HepG2 (cell line): ENCODE results near the gene TNFRSF6B. TPM values are rescaled to one million over a fixed set of nuclear protein-coding genes. Genes with fewer than 3 reads are reported as not detected.

ENCODE experiments used
- CBX1 ChIP-seq: IDR thresholded peaks from one replicate; pipeline ENCODE4 v1.6.1; 2016; ENCODE audit warnings: antibody characterized with exemption, low read depth
- KDM5B ChIP-seq: sonication (generic); formaldehyde crosslinking; IDR thresholded peaks from 2 replicates; pipeline ENCODE4 v1.4.0; 2020; ENCODE audit warnings: missing genetic modification reagents, mild to moderate bottlenecking, borderline replicate concordance
- NR2C2 ChIP-seq: sonication (generic); formaldehyde crosslinking; IDR thresholded peaks from 2 replicates; pipeline ENCODE4 v1.4.0; 2020; ENCODE audit warnings: missing genetic modification reagents, mild to moderate bottlenecking, moderate library complexity, borderline replicate concordance
- ZBTB7B ChIP-seq: sonication (generic); formaldehyde crosslinking; IDR thresholded peaks from 2 replicates; pipeline ENCODE4 v1.4.0; 2020; ENCODE audit warnings: missing genetic modification reagents
- ZEB1 ChIP-seq: IDR thresholded peaks from 2 replicates; pipeline ENCODE4 v1.6.1; 2012; ENCODE audit warnings: mild to moderate bottlenecking, low read depth, inconsistent platforms; ENCODE audit not compliant: insufficient replicate concordance
- ZNF496 ChIP-seq: sonication (generic); formaldehyde crosslinking; IDR thresholded peaks from 2 replicates; pipeline ENCODE4 v1.8.1; 2023; ENCODE audit warnings: mild to moderate bottlenecking, moderate library complexity, missing genetic modification reagents; ENCODE audit not compliant: insufficient replicate concordance
- ZNF614 ChIP-seq: IDR thresholded peaks from 2 replicates; pipeline ENCODE4 v1.6.1; 2018; ENCODE audit warnings: missing biosample characterization, missing genetic modification reagents, inconsistent platforms, borderline replicate concordance
- polyA plus RNA-seq, 8 experiments: library from polyadenylated mRNA; depleted of rRNA in 3 of 8; stranded (reverse) in 7 of 8; unstranded in 1 of 8; fragments of >200 nt; fragmentation: Illumina TruSeq in 4 of 8; extraction: Trizol in 4 of 8; gene quantifications; 2 replicates each; pipeline versions ENCODE4 v1.2.1 to v1.2.3, GENCODE V29; 2011 to 2016; ENCODE audit warnings: low read depth in 4 of 8, missing spikeins in 1 of 8, mixed read lengths in 1 of 8; ENCODE audit not compliant: insufficient read depth in 1 of 8
- total RNA-seq, 5 experiments: library from RNA; depleted of rRNA; stranded (reverse); fragments of >200 nt; fragmentation: Illumina TruSeq; extraction: Trizol; gene quantifications; 2 replicates each; pipeline ENCODE4 v1.2.3, GENCODE V29; 2016; ENCODE audit warnings: low read depth in 1 of 5
- TF ChIP-seq, protein P1 (sequence below), 2 experiments: sonication (generic) in 1 of 2; formaldehyde crosslinking in 1 of 2; IDR thresholded peaks; 2 replicates each; pipeline versions ENCODE4 v1.4.0 to v1.6.1; 2018 to 2020; ENCODE audit warnings: missing genetic modification reagents in 2 of 2, borderline replicate concordance in 1 of 2, low read depth in 1 of 2, mild to moderate bottlenecking in 1 of 2, missing biosample characterization in 1 of 2
- TF ChIP-seq, protein P2 (sequence below): sonication (generic); formaldehyde crosslinking; IDR thresholded peaks from 2 replicates; pipeline ENCODE4 v1.5.0; 2020; ENCODE audit warnings: missing genetic modification reagents
- TF ChIP-seq, protein P3 (sequence below): sonication (generic); formaldehyde crosslinking; IDR thresholded peaks from 2 replicates; pipeline ENCODE4 v1.5.0; 2020; ENCODE audit warnings: missing genetic modification reagents

The TNFRSF6B gene
- total and polyA plus RNA-seq, 2 of the 13 experiments (the other 11 are each of a cell fraction or from before 2014, with no cell fraction given): 0.24 TPM; not detected in 1

DNA sequence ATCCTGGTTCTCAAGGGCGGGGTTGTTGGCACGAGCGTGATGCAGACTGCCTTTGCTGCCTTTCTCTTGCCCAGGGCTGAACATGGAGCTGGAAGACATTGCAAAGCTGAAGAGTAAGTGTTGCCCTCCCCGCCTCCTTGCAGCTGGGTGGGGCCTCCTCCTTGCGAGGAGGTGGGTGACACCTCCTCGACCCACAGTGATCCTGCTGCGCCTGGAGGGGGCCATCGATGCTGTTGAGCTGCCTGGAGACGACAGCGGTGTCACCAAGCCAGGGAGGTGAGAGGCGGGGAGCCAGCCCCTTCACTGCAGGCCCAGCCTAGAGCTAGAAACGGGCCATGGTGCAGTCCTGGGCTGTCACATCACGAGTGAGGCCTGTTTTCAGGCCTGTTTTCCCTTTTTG is 18.4 kb upstream of the TNFRSF6B start (continued):
- TF ChIP-seq, protein P1, sequence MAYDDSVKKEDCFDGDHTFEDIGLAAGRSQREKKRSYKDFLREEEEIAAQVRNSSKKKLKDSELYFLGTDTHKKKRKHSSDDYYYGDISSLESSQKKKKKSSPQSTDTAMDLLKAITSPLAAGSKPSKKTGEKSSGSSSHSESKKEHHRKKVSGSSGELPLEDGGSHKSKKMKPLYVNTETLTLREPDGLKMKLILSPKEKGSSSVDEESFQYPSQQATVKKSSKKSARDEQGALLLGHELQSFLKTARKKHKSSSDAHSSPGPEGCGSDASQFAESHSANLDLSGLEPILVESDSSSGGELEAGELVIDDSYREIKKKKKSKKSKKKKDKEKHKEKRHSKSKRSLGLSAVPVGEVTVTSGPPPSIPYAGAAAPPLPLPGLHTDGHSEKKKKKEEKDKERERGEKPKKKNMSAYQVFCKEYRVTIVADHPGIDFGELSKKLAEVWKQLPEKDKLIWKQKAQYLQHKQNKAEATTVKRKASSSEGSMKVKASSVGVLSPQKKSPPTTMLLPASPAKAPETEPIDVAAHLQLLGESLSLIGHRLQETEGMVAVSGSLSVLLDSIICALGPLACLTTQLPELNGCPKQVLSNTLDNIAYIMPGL (CRISPR knock-in tag; IDR thresholded peaks at IDR 0.05; ENCODE audit: borderline replicate concordance in 1 of 2, low read depth in 1 of 2): no peak
- TF ChIP-seq, protein P2, sequence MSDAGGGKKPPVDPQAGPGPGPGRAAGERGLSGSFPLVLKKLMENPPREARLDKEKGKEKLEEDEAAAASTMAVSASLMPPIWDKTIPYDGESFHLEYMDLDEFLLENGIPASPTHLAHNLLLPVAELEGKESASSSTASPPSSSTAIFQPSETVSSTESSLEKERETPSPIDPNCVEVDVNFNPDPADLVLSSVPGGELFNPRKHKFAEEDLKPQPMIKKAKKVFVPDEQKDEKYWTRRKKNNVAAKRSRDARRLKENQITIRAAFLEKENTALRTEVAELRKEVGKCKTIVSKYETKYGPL (CRISPR knock-in tag): no peak
- TF ChIP-seq, protein P3, sequence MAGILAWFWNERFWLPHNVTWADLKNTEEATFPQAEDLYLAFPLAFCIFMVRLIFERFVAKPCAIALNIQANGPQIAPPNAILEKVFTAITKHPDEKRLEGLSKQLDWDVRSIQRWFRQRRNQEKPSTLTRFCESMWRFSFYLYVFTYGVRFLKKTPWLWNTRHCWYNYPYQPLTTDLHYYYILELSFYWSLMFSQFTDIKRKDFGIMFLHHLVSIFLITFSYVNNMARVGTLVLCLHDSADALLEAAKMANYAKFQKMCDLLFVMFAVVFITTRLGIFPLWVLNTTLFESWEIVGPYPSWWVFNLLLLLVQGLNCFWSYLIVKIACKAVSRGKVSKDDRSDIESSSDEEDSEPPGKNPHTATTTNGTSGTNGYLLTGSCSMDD: no peak
- TF ChIP-seq ZEB1 (no peak), ZNF496 (no peak), NR2C2 (CRISPR knock-in tag) (no peak), CBX1 (no peak), ZNF614 (no peak), KDM5B (CRISPR knock-in tag) (no peak), ZBTB7B (CRISPR knock-in tag) (no peak)
